ENCODE data around the gene BMP5. TPM values are rescaled to one million over a fixed set of nuclear protein-coding genes. Genes with fewer than 3 reads are reported as not detected.

BMP5 gene
- polyA plus RNA-seq, 3 donors, result not detected

DNA sequence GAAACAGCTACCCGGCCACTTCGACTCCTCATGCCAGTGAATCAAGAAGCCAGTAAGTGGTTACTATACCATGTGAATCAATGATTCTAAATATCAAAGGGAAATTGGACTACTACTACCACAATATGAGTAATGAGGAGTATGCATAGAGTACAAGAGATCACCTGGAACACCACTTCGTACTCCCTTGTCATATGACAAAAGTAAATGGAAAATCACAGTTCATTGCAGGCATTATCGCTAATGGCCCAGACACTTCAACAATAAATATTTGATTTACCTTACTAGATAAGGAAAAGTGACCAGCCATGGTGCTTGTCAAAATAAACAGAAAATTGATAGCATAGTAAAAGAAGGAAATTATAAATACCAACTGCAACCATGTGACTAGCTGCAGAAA, 73.1 kb downstream of the BMP5 start:
- no peaks in the 10 kb centered on the region for H3K27me3 ChIP-seq (ENCODE audit: control insufficient read depth in 2 of 2, insufficient read depth in 2 of 2, low read length in 2 of 2)
- H3K9ac ChIP-seq (ENCODE audit: insufficient read depth, low read length, poor library complexity, severe bottlenecking), result no peak overlapping the region
- H2AFZ ChIP-seq (ENCODE audit: insufficient read depth, low read depth, low read length, poor library complexity, severe bottlenecking), result no peak overlapping the region
- H3K36me3 ChIP-seq (replicated peaks in 1 of 2; ENCODE audit: control insufficient read depth in 1 of 2, insufficient read depth in 2 of 2, low read length in 2 of 2), result no peaks in the 10 kb centered on the region
- no peak for DNase-seq
- no peaks in the 10 kb centered on the region for H3K79me2 ChIP-seq (ENCODE audit: insufficient read depth, low read length)
- H3K4me3 ChIP-seq (replicated peaks in 1 of 3; ENCODE audit: low read depth in 2 of 3, low read length in 3 of 3), result no peak overlapping the region
- TF ChIP-seq, protein P1, sequence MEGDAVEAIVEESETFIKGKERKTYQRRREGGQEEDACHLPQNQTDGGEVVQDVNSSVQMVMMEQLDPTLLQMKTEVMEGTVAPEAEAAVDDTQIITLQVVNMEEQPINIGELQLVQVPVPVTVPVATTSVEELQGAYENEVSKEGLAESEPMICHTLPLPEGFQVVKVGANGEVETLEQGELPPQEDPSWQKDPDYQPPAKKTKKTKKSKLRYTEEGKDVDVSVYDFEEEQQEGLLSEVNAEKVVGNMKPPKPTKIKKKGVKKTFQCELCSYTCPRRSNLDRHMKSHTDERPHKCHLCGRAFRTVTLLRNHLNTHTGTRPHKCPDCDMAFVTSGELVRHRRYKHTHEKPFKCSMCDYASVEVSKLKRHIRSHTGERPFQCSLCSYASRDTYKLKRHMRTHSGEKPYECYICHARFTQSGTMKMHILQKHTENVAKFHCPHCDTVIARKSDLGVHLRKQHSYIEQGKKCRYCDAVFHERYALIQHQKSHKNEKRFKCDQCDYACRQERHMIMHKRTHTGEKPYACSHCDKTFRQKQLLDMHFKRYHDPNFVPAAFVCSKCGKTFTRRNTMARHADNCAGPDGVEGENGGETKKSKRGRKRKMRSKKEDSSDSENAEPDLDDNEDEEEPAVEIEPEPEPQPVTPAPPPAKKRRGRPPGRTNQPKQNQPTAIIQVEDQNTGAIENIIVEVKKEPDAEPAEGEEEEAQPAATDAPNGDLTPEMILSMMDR (IDR thresholded peaks at IDR 0.05), result no peak
- no peaks in the 10 kb centered on the region for H3K4me1 ChIP-seq (ENCODE audit: control insufficient read depth in 1 of 2, insufficient read depth in 2 of 2, low read length in 2 of 2)
- no peaks in the 10 kb centered on the region for H3K9me3 ChIP-seq (replicated peaks in 1 of 2; ENCODE audit: control insufficient read depth in 1 of 2, insufficient read depth in 1 of 2, low read length in 2 of 2)
- Mint-ChIP-seq H3K4me1 (no peaks in the 10 kb centered on the region), H3K27me3 (ENCODE audit: low read depth in 3 of 3) (no peaks in the 10 kb centered on the region), H3K36me3 (no peaks in the 10 kb centered on the region), H3K27ac (no peak overlapping the region), H3K9me3 (peaks cover 0 to 4% (median 0%) of the 10 kb centered on the region in 7 donors), H3K4me3 (no peak overlapping the region)
- H4K20me1 ChIP-seq (ENCODE audit: insufficient read depth, low read length), result no peaks in the 10 kb centered on the region
- no CpG with 5 or more reads among the region's 4 CpGs for WGBS (ENCODE audit: insufficient coverage)
- no peak overlapping the region for H3K4me2 ChIP-seq (replicated peaks; ENCODE audit: extremely low read depth, low read length, poor library complexity, severe bottlenecking)
- intact Hi-C loops (cut with micrococcal nuclease), result no loop called here
- no peak overlapping the region for H3K27ac ChIP-seq (ENCODE audit: low read depth in 1 of 2, low read length in 2 of 2)

- intact Hi-C loops (cut with micrococcal nuclease), result no loop called here
Observed at GRCh38 chr6:55798571-55798970, 76.8 kb downstream of the BMP5 start.

More at GRCh38 chr6:55798571-55798970, 76.8 kb downstream of the BMP5 start:
- DNase-seq, result no peak
- no peak overlapping the region for H3K27ac Mint-ChIP-seq
- no peak overlapping the region for H3K27ac ChIP-seq (ENCODE audit: low read depth in 1 of 2, low read length in 2 of 2)
- H3K4me1 ChIP-seq (ENCODE audit: control insufficient read depth in 1 of 2, insufficient read depth in 2 of 2, low read length in 2 of 2), result no peaks in the 10 kb centered on the region
- no peaks in the 10 kb centered on the region for H3K27me3 Mint-ChIP-seq (ENCODE audit: low read depth in 3 of 3)
- no peaks in the 10 kb centered on the region for H3K4me1 Mint-ChIP-seq
- no peaks in the 10 kb centered on the region for H3K36me3 ChIP-seq (replicated peaks in 1 of 2; ENCODE audit: control insufficient read depth in 1 of 2, insufficient read depth in 2 of 2, low read length in 2 of 2)
- H3K9me3 ChIP-seq (replicated peaks in 1 of 2; ENCODE audit: control insufficient read depth in 1 of 2, insufficient read depth in 1 of 2, low read length in 2 of 2), result no peaks in the 10 kb centered on the region
- H3K4me3 ChIP-seq (replicated peaks in 1 of 3; ENCODE audit: low read depth in 2 of 3, low read length in 3 of 3), result no peak overlapping the region
- H3K79me2 ChIP-seq (ENCODE audit: insufficient read depth, low read length), result no peaks in the 10 kb centered on the region
- H2AFZ ChIP-seq (ENCODE audit: insufficient read depth, low read depth, low read length, poor library complexity, severe bottlenecking), result no peak overlapping the region
- no peak overlapping the region for H3K9ac ChIP-seq (ENCODE audit: insufficient read depth, low read length, poor library complexity, severe bottlenecking)
- peaks cover 0 to 4% (median 0%) of the 10 kb centered on the region in 7 donors for H3K9me3 Mint-ChIP-seq
- no peaks in the 10 kb centered on the region for H3K27me3 ChIP-seq (ENCODE audit: control insufficient read depth in 2 of 2, insufficient read depth in 2 of 2, low read length in 2 of 2)
- H4K20me1 ChIP-seq (ENCODE audit: insufficient read depth, low read length), result no peaks in the 10 kb centered on the region
- H3K36me3 Mint-ChIP-seq, result no peaks in the 10 kb centered on the region
- H3K4me3 Mint-ChIP-seq, result no peak overlapping the region
- TF ChIP-seq, protein P1 (IDR thresholded peaks at IDR 0.05), result no peak
- no peak overlapping the region for H3K4me2 ChIP-seq (replicated peaks; ENCODE audit: extremely low read depth, low read length, poor library complexity, severe bottlenecking)

All from CD14-positive monocyte (primary cell).